Muscle of back (tissue), 11 donors: Measurements from ENCODE around the gene CDH4. TPM values are rescaled to one million over a fixed set of nuclear protein-coding genes. Genes with fewer than 3 reads are reported as not detected.

Source experiments
- DNase-seq, 3 donors: peaks; one replicate each; pipeline versions ENCODE4 v3.0.0 to v3.0.0-alpha.2; 2013
- polyA plus RNA-seq, 10 donors: library from polyadenylated mRNA; unstranded; fragments of 120-200 nt; gene quantifications; one replicate each; pipeline ENCODE4 v1.2.1, GENCODE V29; 2013; ENCODE audit not compliant: insufficient read length in 10 of 10

CDH4 gene
- polyA plus RNA-seq, 10 donors: 0.74 to 2.0 (median 1.1) TPM

GRCh38 chr20:61627791-61628415 lies 375.8 kb downstream of the CDH4 start:
- DNase-seq: no peak

GRCh38 chr20:61628480-61628879 lies 376.4 kb downstream of the CDH4 start:
- peak in 1 of 3 donors; percentile 13 for DNase-seq

GRCh38 chr20:61628901-61629601 lies 377.0 kb downstream of the CDH4 start:
- peak in 2 of 3 donors; percentile 25 to 64 for DNase-seq

GRCh38 chr20:61629602-61630390 lies 377.7 kb downstream of the CDH4 start:
- DNase-seq: peak in 2 of 3 donors; percentile 12 to 46

GRCh38 chr20:61630391-61630650 lies 378.3 kb downstream of the CDH4 start:
- DNase-seq: no peak

- DNase-seq: no peak
These were observed 378.8 kb downstream of the CDH4 start for GRCh38 chr20:61630816-61631215.

- no peak for DNase-seq
These were observed 379.7 kb downstream of the CDH4 start for GRCh38 chr20:61631751-61632150.

- DNase-seq: no peak
These were observed 380.9 kb downstream of the CDH4 start for GRCh38 chr20:61633004-61633403.

- no peak for DNase-seq
These were observed 382.5 kb downstream of the CDH4 start for GRCh38 chr20:61634376-61635145.

- no peak for DNase-seq
These were observed 383.8 kb downstream of the CDH4 start for GRCh38 chr20:61635721-61636455.

GRCh38 chr20:61636531-61637116 lies 384.6 kb downstream of the CDH4 start:
- DNase-seq: no peak

- DNase-seq: no peak
These were observed 386.9 kb downstream of the CDH4 start for GRCh38 chr20:61638802-61639585.

GRCh38 chr20:61640131-61640870 lies 388.2 kb downstream of the CDH4 start:
- DNase-seq: peak in 1 of 3 donors; percentile 78

GRCh38 chr20:61640871-61641245 lies 388.8 kb downstream of the CDH4 start:
- no peak for DNase-seq

GRCh38 chr20:61643656-61644377 lies 391.8 kb downstream of the CDH4 start:
- peak; percentile 49 to 87 (median 78) for DNase-seq

GRCh38 chr20:61644378-61645076 lies 392.5 kb downstream of the CDH4 start:
- DNase-seq: peak; percentile 30 to 84 (median 57)

- peak in 1 of 3 donors; percentile 41 for DNase-seq
These were observed 393.7 kb downstream of the CDH4 start for GRCh38 chr20:61645732-61646131.

- DNase-seq: no peak
These were observed 394.4 kb downstream of the CDH4 start for GRCh38 chr20:61646453-61646852.
